Omental fat pad (tissue), 4 donors: Measurements from ENCODE around the gene KRT77. TPM values are rescaled to one million over a fixed set of nuclear protein-coding genes. Genes with fewer than 3 reads are reported as not detected.
A peak's percentile ranks its signal among the peaks of the same experiment; 100 is the strongest.

Experiments
- ATAC-seq: fragments of 150-250 bp; one replicate; pipeline ENCODE4 v1.9.1; 2016; ENCODE audit warnings: mild to moderate bottlenecking, moderate library complexity; ENCODE audit not compliant: low FRiP score
- DNase-seq: peaks from one replicate; pipeline ENCODE4 v3.0.0-alpha.2; 2019; ENCODE audit warnings: low spot score
- total RNA-seq, 4 donors: library from RNA; depleted of rRNA; stranded (reverse); fragments of >200 nt; gene quantifications; one replicate each; pipeline ENCODE4 v1.1.0, GENCODE V29; 2016
- TF ChIP-seq, protein P1 (sequence below), 3 donors: fragments of 450-650 bp; IDR thresholded peaks; one replicate each; pipeline ENCODE4 v1.5.1; 2016 to 2017; ENCODE audit warnings: antibody characterized with exemption in 3 of 3, mild to moderate bottlenecking in 3 of 3, moderate library complexity in 2 of 3

The KRT77 gene
- total RNA-seq, 4 donors from 2014 or later: not detected

GRCh38 chr12:52695039-52695438, 8.3 kb downstream of the KRT77 start:
- no peak for DNase-seq
- no peak for ATAC-seq
- TF ChIP-seq, protein P1, sequence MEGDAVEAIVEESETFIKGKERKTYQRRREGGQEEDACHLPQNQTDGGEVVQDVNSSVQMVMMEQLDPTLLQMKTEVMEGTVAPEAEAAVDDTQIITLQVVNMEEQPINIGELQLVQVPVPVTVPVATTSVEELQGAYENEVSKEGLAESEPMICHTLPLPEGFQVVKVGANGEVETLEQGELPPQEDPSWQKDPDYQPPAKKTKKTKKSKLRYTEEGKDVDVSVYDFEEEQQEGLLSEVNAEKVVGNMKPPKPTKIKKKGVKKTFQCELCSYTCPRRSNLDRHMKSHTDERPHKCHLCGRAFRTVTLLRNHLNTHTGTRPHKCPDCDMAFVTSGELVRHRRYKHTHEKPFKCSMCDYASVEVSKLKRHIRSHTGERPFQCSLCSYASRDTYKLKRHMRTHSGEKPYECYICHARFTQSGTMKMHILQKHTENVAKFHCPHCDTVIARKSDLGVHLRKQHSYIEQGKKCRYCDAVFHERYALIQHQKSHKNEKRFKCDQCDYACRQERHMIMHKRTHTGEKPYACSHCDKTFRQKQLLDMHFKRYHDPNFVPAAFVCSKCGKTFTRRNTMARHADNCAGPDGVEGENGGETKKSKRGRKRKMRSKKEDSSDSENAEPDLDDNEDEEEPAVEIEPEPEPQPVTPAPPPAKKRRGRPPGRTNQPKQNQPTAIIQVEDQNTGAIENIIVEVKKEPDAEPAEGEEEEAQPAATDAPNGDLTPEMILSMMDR (IDR thresholded peaks at IDR 0.05): no peak

- ATAC-seq: no peak
- no peak for DNase-seq
- TF ChIP-seq, protein P1 (IDR thresholded peaks at IDR 0.05): no peak
Observed at GRCh38 chr12:52694151-52694550, 9.2 kb downstream of the KRT77 start.

DNA sequence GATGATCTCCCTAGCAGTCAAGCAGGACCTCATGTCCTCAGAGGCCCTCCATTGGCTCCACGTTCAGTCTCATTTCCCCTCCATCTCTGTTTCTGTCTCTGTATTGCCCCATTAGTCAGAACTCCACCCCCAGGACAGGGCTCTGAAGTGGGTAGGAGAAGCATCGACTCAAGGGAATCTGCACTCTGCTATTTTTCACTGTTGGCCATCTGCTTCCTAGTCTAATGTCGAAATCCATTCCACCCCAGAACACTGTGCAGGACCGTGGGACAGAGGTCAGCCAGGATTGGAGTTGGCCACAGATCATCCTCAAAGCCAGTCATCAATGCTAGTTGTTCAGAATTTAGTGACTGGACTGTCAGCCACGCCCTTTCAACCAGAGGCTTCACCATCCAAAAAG, 10.1 kb downstream of the KRT77 start:
- DNase-seq: no peak
- no peak for ATAC-seq
- TF ChIP-seq, protein P1 (IDR thresholded peaks at IDR 0.05): no peak

- DNase-seq (no peak), ATAC-seq (no peak)
- TF ChIP-seq, protein P1 (IDR thresholded peaks at IDR 0.05): no peak
Observed at GRCh38 chr12:52692254-52692653, 11.1 kb downstream of the KRT77 start.

DNA sequence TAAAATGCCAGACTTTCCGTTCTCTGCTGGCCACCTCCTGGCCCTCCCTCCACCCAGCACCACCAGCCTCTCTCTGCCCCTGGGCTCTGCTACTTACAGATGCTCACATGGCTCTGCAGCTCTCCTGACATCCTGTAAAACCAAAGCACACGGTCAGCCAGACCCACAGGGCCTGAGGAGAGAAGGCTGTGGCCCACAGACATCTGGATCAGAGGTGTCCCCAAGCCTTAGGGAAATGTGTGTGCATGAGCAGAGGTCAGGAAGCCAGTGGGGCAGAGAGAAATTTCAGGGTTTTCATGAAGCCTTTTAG, 11.5 kb downstream of the KRT77 start:
- ATAC-seq (no peak), DNase-seq (no peak)
- TF ChIP-seq, protein P1 (IDR thresholded peaks at IDR 0.05): no peak

DNA sequence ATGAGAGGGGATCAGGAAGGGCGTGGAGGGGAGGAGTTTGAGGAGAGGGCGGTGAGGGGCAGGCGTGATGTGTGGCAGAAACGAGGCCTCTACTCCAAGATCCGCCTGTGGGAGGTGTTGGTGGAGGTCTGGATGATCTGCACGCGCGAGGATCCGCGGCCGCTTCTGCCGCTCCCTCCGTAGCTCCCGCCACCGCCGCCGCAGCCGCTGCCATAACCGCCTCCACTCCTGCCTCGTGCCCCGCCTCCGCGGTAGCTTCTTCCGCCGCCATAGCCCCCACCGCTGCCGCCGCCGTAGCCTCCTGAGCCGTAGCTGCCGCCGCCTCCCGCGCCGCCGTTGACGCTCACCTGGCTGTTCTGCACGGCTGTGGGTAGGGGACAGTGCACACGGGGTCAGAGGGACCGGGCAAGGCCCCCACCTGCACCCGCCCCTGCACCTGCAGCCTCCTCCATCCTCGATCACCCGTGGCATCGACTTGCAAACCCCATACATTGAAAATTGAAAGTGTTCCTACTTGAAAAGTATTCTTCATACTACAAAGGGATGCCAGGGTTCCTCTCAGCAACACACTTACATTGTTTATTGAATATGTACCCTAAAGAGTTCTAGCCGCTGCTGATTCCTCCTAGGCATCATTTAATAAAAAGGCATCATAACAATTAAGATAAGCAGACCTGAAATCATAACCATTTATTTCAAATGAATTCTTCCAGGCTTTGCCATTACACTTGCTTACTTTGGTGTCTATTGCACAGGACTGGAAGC, 12.1 kb downstream of the KRT77 start:
- TF ChIP-seq, protein P1 (IDR thresholded peaks at IDR 0.05): no peak
- ATAC-seq (peak; percentile 55), DNase-seq (no peak)

DNA sequence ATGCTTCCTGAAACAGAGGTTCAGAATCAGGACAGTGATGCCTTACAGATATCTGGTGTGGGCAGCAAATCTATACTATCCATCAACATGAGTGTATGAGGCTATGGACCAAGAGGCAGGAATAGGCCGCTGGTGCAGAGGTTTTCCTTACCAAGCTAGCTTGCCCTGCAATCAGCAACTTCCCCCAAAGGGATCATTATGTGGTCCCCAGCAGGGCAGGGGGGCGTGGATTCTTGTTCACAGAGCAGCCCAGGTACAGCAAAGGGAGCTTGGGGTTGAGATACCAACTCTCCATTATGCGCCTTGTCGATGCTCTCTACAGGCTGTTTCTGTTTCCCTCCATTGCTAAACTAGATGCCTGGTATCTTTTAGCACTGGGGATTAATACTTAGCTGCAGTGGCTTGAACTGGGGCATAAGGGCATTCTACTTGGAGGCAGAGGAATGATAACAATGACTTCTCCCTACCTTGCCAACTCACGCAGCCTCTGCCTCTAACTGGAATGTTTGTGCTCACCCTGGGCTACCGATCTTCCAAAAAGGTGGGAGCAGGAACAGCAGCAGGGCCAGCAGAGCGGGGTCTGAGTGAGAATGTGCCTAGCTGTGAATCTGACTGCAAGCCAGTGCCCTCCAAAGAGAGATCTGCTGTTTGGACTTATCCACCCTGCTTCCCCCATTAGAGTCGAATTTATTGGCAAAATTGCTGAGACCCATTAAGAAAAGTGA, 12.8 kb downstream of the KRT77 start:
- no peak for ATAC-seq
- TF ChIP-seq, protein P1 (IDR thresholded peaks at IDR 0.05): no peak
- DNase-seq: no peak
